ENCODE data around the gene KIF3A. TPM values are rescaled to one million over a fixed set of nuclear protein-coding genes. Genes with fewer than 3 reads are reported as not detected.

Gene KIF3A
- total RNA-seq, 2 experiments from 2014 or later: 16.8 to 19.3 TPM

GRCh38 chr5:132673488-132673887 lies 63.9 kb downstream of the KIF3A start:
- POLR2A ChIA-PET: interaction anchor here (1.4 to 4.9 kb wide), 2 partner anchors 13 to 63 kb away, joined by 4 to 30 read pairs; partner anchors contain the start of gene KIF3A
- peaks cover 6% of the 10 kb centered on the region for H3K36me3 Mint-ChIP-seq
- no peak for ATAC-seq (ENCODE audit: low read depth)
- no peak for DNase-seq
- H3K27ac Mint-ChIP-seq: no peak overlapping the region
- no peaks in the 10 kb centered on the region for H3K9me3 Mint-ChIP-seq
- H3K4me1 Mint-ChIP-seq: peaks cover 34% of the 10 kb centered on the region
- H3K27me3 Mint-ChIP-seq: no peaks in the 10 kb centered on the region
- no peak overlapping the region for H3K4me3 Mint-ChIP-seq

DNA sequence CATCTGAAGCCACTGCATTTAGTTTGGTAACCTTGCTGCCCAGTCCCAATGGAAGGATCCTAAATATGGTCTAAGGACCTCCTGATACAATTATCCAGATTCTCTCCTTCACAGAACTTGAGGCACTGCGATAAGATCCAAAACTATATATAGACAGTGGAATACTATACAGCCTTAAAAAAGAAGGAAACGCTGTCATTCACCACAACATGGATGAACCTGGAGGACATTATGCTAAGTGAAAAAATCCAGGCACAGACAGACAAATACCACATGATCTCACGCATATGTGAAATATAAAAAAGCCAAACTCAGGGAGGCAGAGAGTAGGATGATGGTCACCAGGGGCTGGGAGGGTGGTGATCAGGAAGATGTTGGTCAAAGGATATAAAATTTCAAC lies 66.3 kb downstream of the KIF3A start:
- Mint-ChIP-seq H3K27me3 (no peaks in the 10 kb centered on the region), H3K9me3 (no peaks in the 10 kb centered on the region), H3K4me3 (no peak overlapping the region), H3K4me1 (peaks cover 34% of the 10 kb centered on the region), H3K36me3 (no peaks in the 10 kb centered on the region), H3K27ac (no peak overlapping the region)
- ATAC-seq (ENCODE audit: low read depth) (no peak), DNase-seq (no peak)
- POLR2A ChIA-PET: no interaction called here

DNA sequence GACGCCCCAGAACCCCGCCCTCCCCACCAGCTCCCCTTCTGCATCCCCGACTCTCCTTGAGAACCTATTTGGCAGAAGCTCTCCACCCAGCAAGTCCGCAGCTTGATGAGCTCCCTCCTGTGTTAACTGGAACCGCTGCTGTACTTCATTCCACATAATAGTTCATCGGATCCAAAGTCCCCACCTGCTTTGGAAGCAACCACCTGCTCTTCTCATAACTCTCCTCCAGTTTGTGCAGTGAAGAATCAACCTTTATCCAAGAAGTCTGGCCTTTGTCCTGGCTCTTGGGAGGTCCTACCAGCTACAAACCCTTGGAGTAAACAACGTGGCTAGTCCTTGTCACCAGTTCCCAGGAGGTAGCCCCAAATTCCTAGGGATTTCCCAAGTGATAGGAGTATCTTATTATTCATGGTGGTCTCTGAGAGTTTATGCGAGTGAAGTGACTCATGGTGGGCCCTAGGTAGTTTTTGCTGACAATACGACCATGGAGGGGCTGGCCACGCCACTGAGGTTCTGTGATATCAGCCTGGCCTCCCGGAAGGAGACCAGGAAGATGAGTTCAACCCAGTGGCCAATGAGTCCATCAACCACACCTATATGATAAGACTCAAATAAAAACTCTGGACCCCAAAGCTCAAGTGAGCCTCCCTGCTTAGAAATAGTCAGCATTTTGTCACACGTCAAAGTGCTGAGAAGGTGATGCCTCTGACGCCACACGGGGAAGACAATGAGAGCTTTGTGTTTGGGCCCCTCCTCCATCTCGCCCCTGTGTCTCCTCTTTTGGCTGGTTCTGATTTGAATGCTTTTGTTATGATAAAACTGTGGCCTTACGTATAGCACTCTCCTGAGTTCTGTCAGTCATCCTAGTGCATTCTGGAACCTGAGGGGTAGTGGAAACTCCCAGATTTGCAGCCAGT lies 67.1 kb downstream of the KIF3A start:
- H3K4me1 Mint-ChIP-seq: peaks cover 27% of the 10 kb centered on the region
- no peaks in the 10 kb centered on the region for H3K27me3 Mint-ChIP-seq
- H3K27ac Mint-ChIP-seq: no peak overlapping the region
- no peak overlapping the region for H3K4me3 Mint-ChIP-seq
- ATAC-seq (ENCODE audit: low read depth): no peak
- POLR2A ChIA-PET: no interaction called here
- no peak for DNase-seq
- no peaks in the 10 kb centered on the region for H3K36me3 Mint-ChIP-seq
- H3K9me3 Mint-ChIP-seq: no peaks in the 10 kb centered on the region

DNA sequence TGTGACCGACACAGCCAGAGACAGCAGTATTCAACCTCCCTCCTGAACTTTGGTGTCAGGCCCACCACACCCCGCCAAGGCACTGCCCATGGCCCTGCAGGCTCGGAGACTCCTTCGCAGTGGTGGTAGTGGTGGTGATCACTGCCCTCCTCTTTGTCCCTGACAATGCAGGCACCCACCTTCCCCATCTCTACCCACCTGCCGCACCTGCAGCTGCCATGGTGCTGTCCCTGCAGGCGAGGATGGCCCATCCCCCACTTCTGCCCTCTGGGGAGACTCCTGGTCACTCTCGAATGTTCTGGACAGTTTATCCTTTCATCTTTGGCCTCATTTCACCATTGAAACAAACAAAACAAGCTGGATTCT lies 67.9 kb downstream of the KIF3A start:
- POLR2A ChIA-PET: no interaction called here
- no peaks in the 10 kb centered on the region for H3K36me3 Mint-ChIP-seq

GRCh38 chr5:132668706-132669454 lies 68.5 kb downstream of the KIF3A start:
- no peak overlapping the region for H3K27ac Mint-ChIP-seq
- H3K4me1 Mint-ChIP-seq: peaks cover 21% of the 10 kb centered on the region
- POLR2A ChIA-PET: no interaction called here
- H3K27me3 Mint-ChIP-seq: no peaks in the 10 kb centered on the region
- no peak for ATAC-seq (ENCODE audit: low read depth)
- no peaks in the 10 kb centered on the region for H3K36me3 Mint-ChIP-seq
- DNase-seq: no peak
- H3K4me3 Mint-ChIP-seq: no peak overlapping the region
- no peaks in the 10 kb centered on the region for H3K9me3 Mint-ChIP-seq

More for the DNA sequence above, 67.9 kb downstream of the KIF3A start:
- Mint-ChIP-seq H3K4me3 (no peak overlapping the region), H3K9me3 (no peaks in the 10 kb centered on the region), H3K4me1 (peaks cover 22% of the 10 kb centered on the region), H3K27me3 (no peaks in the 10 kb centered on the region), H3K27ac (no peak overlapping the region)
- ATAC-seq (ENCODE audit: low read depth) (no peak), DNase-seq (no peak)

GRCh38 chr5:132667761-132668705 lies 69.3 kb downstream of the KIF3A start:
- H3K27me3 Mint-ChIP-seq: no peaks in the 10 kb centered on the region
- peak overlapping the region; percentile 26 for H3K27ac Mint-ChIP-seq
- POLR2A ChIA-PET: no interaction called here
- H3K9me3 Mint-ChIP-seq: no peaks in the 10 kb centered on the region
- ATAC-seq (ENCODE audit: low read depth) (no peak), DNase-seq (no peak)
- no peak overlapping the region for H3K4me3 Mint-ChIP-seq
- peaks cover 24% of the 10 kb centered on the region for H3K4me1 Mint-ChIP-seq
- H3K36me3 Mint-ChIP-seq: no peaks in the 10 kb centered on the region

GRCh38 chr5:132667309-132667708 lies 70.0 kb downstream of the KIF3A start:
- H3K4me3 Mint-ChIP-seq: no peak overlapping the region
- no peaks in the 10 kb centered on the region for H3K27me3 Mint-ChIP-seq
- H3K27ac Mint-ChIP-seq: peak overlapping the region; percentile 1
- ATAC-seq (ENCODE audit: low read depth) (no peak), DNase-seq (no peak)
- POLR2A ChIA-PET: interaction anchor here (1.1 kb wide), 1 partner anchor 70 kb away, joined by 3 read pairs; the partner anchor contains the start of gene KIF3A
- no peaks in the 10 kb centered on the region for H3K9me3 Mint-ChIP-seq
- H3K36me3 Mint-ChIP-seq: no peaks in the 10 kb centered on the region
- H3K4me1 Mint-ChIP-seq: peaks cover 29% of the 10 kb centered on the region

DNA sequence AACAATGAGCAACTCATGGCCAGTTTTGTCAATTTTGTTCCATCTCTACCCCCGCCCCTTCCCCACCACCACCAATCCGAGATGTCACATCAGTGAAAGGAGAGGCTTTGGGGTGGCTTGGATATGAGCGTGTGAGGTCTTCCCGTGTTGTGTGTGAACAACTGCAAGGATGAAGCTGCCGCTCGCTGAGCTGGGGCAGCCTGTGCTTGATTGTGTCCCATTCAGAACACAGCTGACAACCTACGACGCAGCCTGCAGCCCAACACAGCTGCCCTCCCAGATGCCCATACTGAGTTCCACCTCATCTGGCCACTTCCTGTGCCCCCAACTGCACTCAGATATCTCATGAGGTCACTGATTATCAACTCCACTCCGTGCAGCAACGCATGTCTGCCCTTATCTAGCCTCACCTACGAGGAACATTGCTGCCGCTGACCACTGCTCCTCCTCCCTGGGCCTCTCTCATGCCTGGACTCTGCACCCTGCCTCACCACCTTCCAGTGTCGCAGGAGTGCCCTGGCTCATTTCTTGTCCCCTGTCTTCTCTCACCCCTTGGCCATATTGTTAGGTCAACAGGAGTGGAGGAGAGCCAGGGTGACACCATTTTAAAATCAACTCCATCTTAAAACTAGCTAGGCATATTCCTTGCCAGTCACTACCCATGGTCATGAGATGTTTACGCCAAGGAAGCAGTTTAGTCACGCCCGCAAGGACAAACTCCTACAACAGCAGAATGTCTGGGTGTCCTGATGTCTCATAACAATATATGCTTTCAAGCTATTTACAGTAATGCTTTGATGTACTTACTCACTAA lies 70.8 kb downstream of the KIF3A start:
- POLR2A ChIA-PET: interaction anchor here (1.1 kb wide), 1 partner anchor 71 kb away, joined by 3 read pairs; the partner anchor contains the start of gene KIF3A
- H3K9me3 Mint-ChIP-seq: no peaks in the 10 kb centered on the region
- H3K27me3 Mint-ChIP-seq: no peaks in the 10 kb centered on the region
- DNase-seq: no peak
- H3K4me1 Mint-ChIP-seq: peaks cover 35% of the 10 kb centered on the region
- peak overlapping the region; percentile 62 for H3K27ac Mint-ChIP-seq
- no peak for ATAC-seq (ENCODE audit: low read depth)
- H3K4me3 Mint-ChIP-seq: no peak overlapping the region
- no peaks in the 10 kb centered on the region for H3K36me3 Mint-ChIP-seq

DNA sequence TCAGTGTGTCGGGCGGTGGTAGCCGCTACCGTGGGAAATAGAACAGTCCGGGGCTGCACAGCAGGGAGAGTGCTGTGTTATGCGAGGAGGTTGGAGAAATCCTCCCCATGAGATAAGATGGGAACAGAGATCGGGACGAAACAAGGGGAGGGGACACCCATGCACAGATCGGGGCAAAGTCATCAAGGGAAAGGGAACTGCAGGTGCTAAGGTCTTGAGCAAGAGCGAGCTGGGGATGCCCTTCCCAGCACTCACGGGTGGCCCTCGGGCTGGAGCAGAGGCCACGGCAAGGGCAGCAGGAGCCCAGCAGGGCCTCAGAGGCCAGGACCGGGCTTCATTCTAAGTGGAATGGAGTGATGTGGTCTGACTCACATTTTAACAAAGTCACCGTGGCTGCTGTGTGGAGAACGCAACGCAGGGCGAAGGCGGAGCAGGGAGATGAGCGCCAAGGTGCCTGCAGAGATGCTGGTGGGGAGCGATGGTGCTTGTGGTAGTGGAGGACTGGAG lies 71.7 kb downstream of the KIF3A start:
- no peak overlapping the region for H3K4me3 Mint-ChIP-seq

DNA sequence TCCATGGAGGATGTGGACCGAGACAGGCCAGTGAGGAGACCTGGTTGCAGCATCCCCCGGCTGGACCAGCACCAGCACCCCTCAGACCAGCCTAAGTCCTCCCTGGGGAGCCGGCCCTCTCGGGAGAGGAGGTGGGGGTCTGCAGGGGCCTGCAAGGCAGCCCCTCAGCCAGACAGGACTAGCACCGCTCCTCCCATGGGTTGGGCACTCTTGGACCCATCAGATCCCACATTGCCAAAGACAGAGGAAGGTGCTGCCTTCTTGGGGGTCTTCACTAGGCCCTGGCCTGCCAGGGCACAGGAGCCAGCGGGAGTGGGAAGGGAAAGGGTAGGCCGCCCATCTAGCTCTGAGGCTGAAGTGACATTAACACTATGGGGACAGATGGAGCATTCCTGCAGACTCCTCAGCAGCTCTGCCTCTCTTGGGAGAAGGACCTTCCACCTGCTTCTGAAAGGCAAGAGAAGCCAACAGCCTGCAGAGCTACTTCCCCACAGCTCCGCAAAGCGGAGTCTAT lies 72.6 kb downstream of the KIF3A start:
- H3K27me3 Mint-ChIP-seq: no peaks in the 10 kb centered on the region
- no peak overlapping the region for H3K4me3 Mint-ChIP-seq
- peaks cover 38% of the 10 kb centered on the region for H3K4me1 Mint-ChIP-seq
- DNase-seq: no peak
- no peaks in the 10 kb centered on the region for H3K36me3 Mint-ChIP-seq
- POLR2A ChIA-PET: no interaction called here
- no peak overlapping the region for H3K27ac Mint-ChIP-seq
- ATAC-seq (ENCODE audit: low read depth): no peak
- no peaks in the 10 kb centered on the region for H3K9me3 Mint-ChIP-seq

More for the DNA sequence above, 71.7 kb downstream of the KIF3A start:
- Mint-ChIP-seq H3K27ac (no peak overlapping the region), H3K9me3 (no peaks in the 10 kb centered on the region), H3K4me1 (peaks cover 38% of the 10 kb centered on the region), H3K27me3 (no peaks in the 10 kb centered on the region), H3K36me3 (no peaks in the 10 kb centered on the region)
- DNase-seq (no peak), ATAC-seq (ENCODE audit: low read depth) (no peak)
- POLR2A ChIA-PET: no interaction called here

GRCh38 chr5:132663771-132664695 lies 73.3 kb downstream of the KIF3A start:
- ATAC-seq (ENCODE audit: low read depth): no peak

More at GRCh38 chr5:132663771-132664695, 73.3 kb downstream of the KIF3A start:
- POLR2A ChIA-PET: no interaction called here
- Mint-ChIP-seq H3K36me3 (no peaks in the 10 kb centered on the region), H3K9me3 (no peaks in the 10 kb centered on the region), H3K27ac (peak overlapping the region; percentile 43), H3K4me3 (no peak overlapping the region), H3K4me1 (peaks cover 38% of the 10 kb centered on the region), H3K27me3 (no peaks in the 10 kb centered on the region)
- DNase-seq: no peak
